ENCODE measurements around the gene METTL2A. TPM values are rescaled to one million over a fixed set of nuclear protein-coding genes. Genes with fewer than 3 reads are reported as not detected.
"Not testable (repeated sequence)": the region's sequence is repeated elsewhere in the genome, so short reads cannot be mapped to it uniquely, and the experiment has no call there.

METTL2A gene
- total RNA-seq, 4 donors from 2014 or later, result 14.7 to 21.7 (median 15.4) TPM

DNA sequence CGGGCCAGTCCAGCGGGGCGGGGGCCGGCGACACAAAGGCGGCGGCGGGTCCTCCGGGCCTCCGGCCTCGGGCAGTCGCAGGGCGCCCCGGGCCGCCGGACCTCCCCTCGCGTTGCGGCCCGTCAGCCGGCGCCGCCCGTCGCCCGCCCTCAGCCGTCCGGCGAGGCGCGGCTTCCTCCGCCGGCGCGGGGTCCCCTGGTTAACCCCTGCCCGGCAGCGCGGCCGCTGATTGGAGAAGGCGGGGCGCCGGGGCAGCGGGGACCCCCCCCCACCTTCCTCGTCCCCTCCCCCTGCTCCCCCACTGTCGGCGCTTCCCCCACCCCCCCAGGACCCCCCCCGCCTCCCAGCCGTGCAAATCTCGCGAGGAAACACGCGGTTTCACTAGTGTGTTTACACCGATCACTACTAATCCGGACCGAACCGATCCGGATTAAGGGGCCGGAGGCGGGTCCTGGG is 54.8 kb downstream of the METTL2A start, which contains the start of gene TLK2:
TLK2 (plus strand) TSS at position 402 of the 456 bp plus-strand sequence. CDS start 2,301 bp downstream, outside the sequence.
- no peak for TF ChIP-seq EP300 (IDR thresholded peaks at IDR 0.05)
- no peak for TF ChIP-seq POLR2AphosphoS5 (IDR thresholded peaks at IDR 0.05)
- Histone ChIP-seq H3K4me3 (peak within 1 kb of the TSS; percentile 67), H3K36me3 (no peaks in the 10 kb centered on the region), H3K27ac (peak within 1 kb of the TSS; percentile 98), H3K9me3 (no peaks in the 10 kb centered on the region), H3K4me1 (peaks cover 34% of the 10 kb centered on the region), H3K27me3 (no peaks in the 10 kb centered on the region)
- peak in 1 of 2 donors; percentile 86 for DNase-seq (ENCODE audit: low spot score in 2 of 2)
- WGBS, result no CpG with 5 or more reads among the region's 59 CpGs

DNA sequence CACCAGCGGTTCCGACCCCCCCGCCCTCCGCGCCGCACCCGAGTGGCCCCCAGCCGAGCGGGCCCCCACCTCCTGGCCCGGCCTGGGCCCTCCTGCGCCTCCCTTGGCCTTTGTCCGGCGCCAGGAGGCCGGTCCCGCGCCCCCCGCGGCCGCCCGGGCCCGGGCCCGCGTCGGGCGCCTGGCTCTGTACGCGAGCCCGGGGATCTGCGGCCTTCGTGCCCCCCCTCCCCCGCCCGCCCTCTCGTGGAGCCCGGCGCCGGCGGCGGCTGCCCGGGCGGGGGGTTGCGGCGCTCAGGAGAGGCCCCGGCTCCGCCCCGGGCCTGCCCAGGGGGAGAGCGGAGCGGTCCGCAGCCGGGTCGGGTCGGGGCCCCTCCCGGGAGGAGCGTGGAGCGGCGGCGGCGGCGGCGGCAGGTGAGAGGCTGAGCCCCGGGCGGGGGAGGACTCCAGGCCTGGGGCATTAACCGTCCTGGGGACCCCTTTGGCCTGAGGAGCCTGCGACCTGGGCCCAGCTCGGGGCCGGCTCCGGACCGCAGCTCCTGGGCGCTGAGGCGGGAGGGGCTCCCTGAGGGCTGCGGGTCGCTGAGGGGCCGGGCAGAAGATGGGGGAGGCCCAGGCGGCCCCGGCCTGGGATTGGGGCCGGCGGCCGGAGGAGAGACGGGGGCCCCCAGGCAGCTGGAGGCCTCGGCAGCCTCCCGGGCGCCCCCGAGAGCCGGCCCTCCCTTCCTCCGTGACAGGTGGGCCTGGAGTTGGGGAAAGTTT is 55.4 kb downstream of the METTL2A start:
- WGBS, result no CpG with 5 or more reads among the region's 84 CpGs
- not testable (repeated sequence) for H3K27me3 ChIP-seq, H3K36me3 ChIP-seq, H3K9me3 ChIP-seq
- peak overlapping the region; percentile 67 for H3K4me3 ChIP-seq
- peak overlapping the region; percentile 98 for H3K27ac ChIP-seq
- DNase-seq (ENCODE audit: low spot score in 2 of 2), result peak in 1 of 2 donors; percentile 63
- peaks cover 36% of the 10 kb centered on the region for H3K4me1 ChIP-seq

DNA sequence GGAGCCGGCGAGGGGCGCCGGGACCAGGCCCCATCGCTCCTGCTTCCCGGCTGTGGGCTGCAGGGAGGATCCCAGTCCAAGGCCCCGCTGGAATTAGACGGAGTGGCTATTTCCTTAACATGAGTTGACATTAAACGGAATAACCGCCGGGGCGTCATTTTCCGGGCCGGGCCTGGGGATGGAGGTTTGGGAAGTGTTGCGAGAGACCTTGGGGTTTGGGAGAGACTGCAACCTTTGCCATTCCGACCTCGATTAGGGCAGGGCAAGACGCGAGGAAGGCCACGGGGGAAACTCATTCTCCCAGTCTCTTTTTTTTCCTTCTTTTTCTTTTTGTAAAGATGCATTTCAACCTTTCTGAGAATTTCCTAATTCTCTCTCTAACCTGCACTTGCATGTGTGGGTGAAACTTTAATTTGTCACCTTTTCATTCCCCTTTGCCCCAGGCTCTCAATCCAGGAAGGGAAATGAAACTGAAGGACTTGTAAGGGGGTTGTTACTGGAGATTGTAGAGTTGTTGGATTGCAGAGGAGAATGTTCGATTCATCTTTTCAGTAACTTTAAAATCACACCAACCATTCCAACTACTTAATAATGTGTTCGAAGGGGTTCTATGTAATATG is 56.1 kb downstream of the METTL2A start:
- H3K9me3 ChIP-seq, H3K36me3 ChIP-seq, H3K27me3 ChIP-seq: not testable (repeated sequence)
- H3K4me1 ChIP-seq, result peaks cover 38% of the 10 kb centered on the region
- H3K27ac ChIP-seq, result peak overlapping the region; percentile 98
- peak overlapping the region; percentile 67 for H3K4me3 ChIP-seq
- peak in 1 of 2 donors; percentile 74 for DNase-seq (ENCODE audit: low spot score in 2 of 2)
- WGBS, result 5% methylated on average over 10 of the region's 22 CpGs

DNA sequence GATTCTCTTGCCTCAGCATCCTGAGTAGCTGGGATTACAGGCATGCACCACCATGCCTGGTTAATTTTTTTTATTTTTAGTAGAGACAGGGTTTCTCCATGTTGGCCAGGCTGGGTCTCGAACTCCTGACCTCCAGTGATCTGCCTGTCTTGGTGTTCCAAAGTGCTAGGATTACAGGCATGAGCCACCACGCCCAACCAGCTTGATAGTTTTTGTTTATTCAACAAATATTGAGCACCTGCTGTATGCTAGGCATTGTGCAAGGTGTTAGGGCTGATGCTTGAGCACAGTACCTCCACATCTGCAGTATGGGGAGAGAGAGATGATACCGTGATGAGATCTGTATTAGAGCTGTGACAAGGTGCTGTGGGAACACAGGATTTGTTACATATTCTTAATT is 58.9 kb downstream of the METTL2A start:
- 88% methylated on average over 3 of the region's 3 CpGs for WGBS
- H3K27ac ChIP-seq; DNase-seq (ENCODE audit: low spot score in 2 of 2); H3K4me3 ChIP-seq; H3K27me3 ChIP-seq; H3K36me3 ChIP-seq; H3K9me3 ChIP-seq: not testable (repeated sequence)
- H3K4me1 ChIP-seq, result peaks cover 41% of the 10 kb centered on the region

DNA sequence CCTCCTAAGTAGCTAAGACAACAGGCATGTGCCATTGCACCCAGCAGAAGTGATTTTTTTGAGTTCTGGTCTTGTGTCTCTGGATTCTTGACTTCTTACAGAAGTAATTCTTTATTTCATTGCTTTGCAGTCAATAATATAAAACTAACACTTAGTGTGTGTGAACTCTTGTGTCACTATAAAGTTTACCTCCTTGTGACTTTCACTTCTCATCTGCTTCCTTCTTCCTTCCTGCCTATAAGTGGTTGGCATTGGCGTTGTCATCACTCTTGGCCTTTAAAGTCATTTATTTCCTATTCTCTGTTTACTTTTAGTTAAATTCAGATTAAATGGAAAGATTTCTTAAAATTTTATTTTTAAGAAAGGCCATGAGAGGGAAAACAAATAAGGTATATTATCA is 67.3 kb downstream of the METTL2A start:
- not testable (repeated sequence) for DNase-seq (ENCODE audit: low spot score in 2 of 2); H3K36me3 ChIP-seq; H3K4me3 ChIP-seq; H3K27me3 ChIP-seq; H3K9me3 ChIP-seq; H3K27ac ChIP-seq
- 69% methylated on average over 1 of the region's 1 CpG for WGBS
- peaks cover 13% of the 10 kb centered on the region for H3K4me1 ChIP-seq

DNA sequence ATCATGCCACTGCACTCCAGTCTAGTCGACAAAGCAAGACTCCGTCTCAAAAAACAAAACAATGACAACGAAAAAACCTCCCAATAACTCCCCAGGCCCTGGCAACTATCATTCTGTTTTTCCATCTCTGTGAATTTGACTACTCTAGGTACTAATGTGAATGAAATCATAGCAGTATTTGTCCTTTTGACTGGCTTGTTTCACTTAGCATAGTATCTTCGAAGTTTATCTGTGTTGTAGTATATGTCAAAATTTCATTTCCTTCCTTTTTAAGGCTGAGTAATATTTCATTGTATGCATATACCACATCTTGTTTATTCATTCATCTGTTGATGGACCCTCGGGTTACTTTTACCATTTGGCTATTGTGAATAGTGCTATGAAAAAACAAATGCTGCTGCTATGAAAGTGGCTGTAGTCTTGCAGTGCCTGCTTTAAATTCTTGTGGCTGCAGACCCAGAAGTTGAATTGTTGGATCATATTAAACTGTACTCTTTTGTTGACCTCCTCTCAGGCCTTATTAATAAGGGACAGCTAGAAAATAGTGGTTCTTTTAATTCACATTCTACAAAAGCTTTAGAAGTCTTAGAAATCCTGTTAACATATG is 69.5 kb downstream of the METTL2A start:
- DNase-seq (ENCODE audit: low spot score in 2 of 2); H3K4me3 ChIP-seq; H3K36me3 ChIP-seq; H3K27ac ChIP-seq; H3K4me1 ChIP-seq; H3K27me3 ChIP-seq; H3K9me3 ChIP-seq: not testable (repeated sequence)
- 91% methylated on average over 5 of the region's 5 CpGs for WGBS

DNA sequence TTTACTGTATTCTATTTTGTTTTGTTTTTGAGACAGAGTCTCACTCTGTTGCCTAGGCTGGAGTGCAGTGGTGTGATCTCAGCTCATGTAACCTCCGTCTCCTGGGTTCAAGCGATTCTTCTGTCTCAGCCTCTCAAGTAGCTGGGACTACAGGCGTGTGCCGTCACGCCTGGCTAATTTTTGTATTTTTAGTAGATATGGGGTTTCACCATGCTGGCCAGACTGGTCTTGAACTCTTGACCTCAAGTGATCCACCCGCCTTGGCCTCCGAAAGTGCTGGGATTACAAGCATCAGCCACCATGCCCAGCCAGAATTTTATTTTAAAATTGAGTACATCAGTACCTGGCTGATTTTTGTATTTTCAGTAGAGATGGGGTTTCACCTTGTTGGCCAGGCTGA is 70.4 kb downstream of the METTL2A start:
- not testable (repeated sequence) for H3K36me3 ChIP-seq, H3K4me1 ChIP-seq, H3K27me3 ChIP-seq

DNA sequence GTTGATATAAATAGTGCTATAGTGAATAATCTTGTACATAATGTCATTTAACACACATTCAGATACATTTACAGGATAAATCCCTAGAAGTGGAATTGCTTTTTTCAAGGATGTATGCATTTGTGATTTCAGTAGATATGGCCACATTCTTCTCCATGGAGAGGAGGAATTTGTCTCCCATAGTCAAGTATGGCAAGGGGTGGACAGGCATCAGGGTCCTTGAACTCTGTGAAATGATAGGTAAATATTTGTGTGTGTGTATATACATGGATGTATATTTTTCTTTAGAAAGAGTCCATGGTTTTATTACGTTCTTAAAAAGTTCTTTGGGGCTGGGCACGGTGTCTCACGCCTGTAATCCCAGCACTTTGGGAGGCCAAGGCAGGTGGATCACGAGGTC is 72.6 kb downstream of the METTL2A start:
- H3K27me3 ChIP-seq; H3K9me3 ChIP-seq; H3K4me3 ChIP-seq; H3K4me1 ChIP-seq; H3K36me3 ChIP-seq; DNase-seq (ENCODE audit: low spot score in 2 of 2); H3K27ac ChIP-seq: not testable (repeated sequence)
- WGBS, result 95% methylated on average over 4 of the region's 4 CpGs

More for the DNA sequence above, 70.4 kb downstream of the METTL2A start:
- not testable (repeated sequence) for H3K4me3 ChIP-seq; DNase-seq (ENCODE audit: low spot score in 2 of 2); H3K27ac ChIP-seq; H3K9me3 ChIP-seq
- 92% methylated on average over 7 of the region's 7 CpGs for WGBS

DNA sequence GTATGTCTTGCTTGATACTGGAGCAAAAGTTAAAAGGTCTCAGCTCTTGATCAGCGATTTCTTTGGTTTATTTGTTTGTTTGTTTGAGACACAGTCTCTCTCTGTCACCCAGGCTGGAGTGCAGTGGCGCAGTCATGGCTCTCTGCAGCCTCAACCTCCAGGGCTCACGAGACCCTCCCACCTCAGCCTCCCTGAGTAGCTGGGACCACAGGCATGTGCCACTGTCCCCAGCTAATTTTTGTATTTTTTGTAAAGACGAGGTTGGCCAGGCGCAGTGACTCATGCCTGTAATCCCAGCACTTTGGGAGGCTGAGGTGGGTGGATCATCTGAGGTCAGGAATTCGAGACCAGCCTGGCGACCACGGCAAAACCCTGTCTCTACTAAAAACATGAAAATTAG is 75.1 kb downstream of the METTL2A start:
- WGBS, result 96% methylated on average over 8 of the region's 8 CpGs

More for the DNA sequence above, 75.1 kb downstream of the METTL2A start:
- DNase-seq (ENCODE audit: low spot score in 2 of 2); H3K27me3 ChIP-seq; H3K9me3 ChIP-seq; H3K27ac ChIP-seq; H3K4me3 ChIP-seq; H3K36me3 ChIP-seq; H3K4me1 ChIP-seq: not testable (repeated sequence)

Other genes starting within 250 kb of the METTL2A start
- gene EFCAB3, start 43.3 kb upstream of the METTL2A start, total RNA-seq, result not detected
- 10 to 100 TPM; 25.4 to 47.8 (median 26.5) TPM for gene TLK2, start 54.9 kb downstream of the METTL2A start, total RNA-seq
- gene MRC2, start 203.8 kb downstream of the METTL2A start, total RNA-seq, result 10 to 100 TPM; 31.4 to 55.2 (median 37.1) TPM

Measured in suprapubic skin (tissue), 4 donors.